ENCODE measurements around the gene CAMK2B.

CAMK2B gene

GRCh38 chr7:44242091-44242490, 83.3 kb downstream of the CAMK2B start:
- Histone ChIP-seq H3K4me1 (ENCODE audit: control insufficient read depth, low read length) (peaks cover 13% of the 10 kb centered on the region), H3F3A (ENCODE audit: control insufficient read depth, insufficient read depth) (no peaks in the 10 kb centered on the region), H3K36me3 (ENCODE audit: control insufficient read depth, low read length) (no peaks in the 10 kb centered on the region), H3K9me3 (ENCODE audit: control insufficient read depth, insufficient read depth, low read length) (no peaks in the 10 kb centered on the region), H3K27ac (ENCODE audit: low read depth, low read length) (no peak overlapping the region), H3K4me2 (ENCODE audit: low read length) (no peak overlapping the region), H3K4me3 (ENCODE audit: low read length) (no peak overlapping the region), H3K79me2 (ENCODE audit: control insufficient read depth, low read length) (no peaks in the 10 kb centered on the region), H3K27me3 (ENCODE audit: control insufficient read depth, low read length) (peaks cover 4% of the 10 kb centered on the region; the same call in 1 of the 2 replicates), H3K9me2 (replicated peaks; ENCODE audit: control insufficient read depth, low read length) (no peaks in the 10 kb centered on the region), H4K20me1 (ENCODE audit: control insufficient read depth, insufficient read depth, low read depth, low read length) (no peaks in the 10 kb centered on the region)
- TF ChIP-seq EZH2phosphoT487 (IDR thresholded peaks at IDR 0.05; ENCODE audit: borderline replicate concordance, low read length) (no peak), CTCF (IDR thresholded peaks at IDR 0.05; ENCODE audit: low read depth, low read length, poor library complexity, severe bottlenecking) (no peak)

- Histone ChIP-seq H3K27me3 (ENCODE audit: control insufficient read depth, low read length) (peaks cover 7% of the 10 kb centered on the region; the same call in 1 of the 2 replicates), H3K9me2 (replicated peaks; ENCODE audit: control insufficient read depth, low read length) (no peaks in the 10 kb centered on the region), H3K36me3 (ENCODE audit: control insufficient read depth, low read length) (no peaks in the 10 kb centered on the region), H3K4me2 (ENCODE audit: low read length) (peak overlapping the region; percentile 72), H3K27ac (ENCODE audit: low read depth, low read length) (no peak overlapping the region), H3K9me3 (ENCODE audit: control insufficient read depth, insufficient read depth, low read length) (no peaks in the 10 kb centered on the region), H3K79me2 (ENCODE audit: control insufficient read depth, low read length) (no peaks in the 10 kb centered on the region), H3F3A (ENCODE audit: control insufficient read depth, insufficient read depth) (no peaks in the 10 kb centered on the region), H3K4me3 (ENCODE audit: low read length) (peak overlapping the region; percentile 64), H4K20me1 (ENCODE audit: control insufficient read depth, insufficient read depth, low read depth, low read length) (no peaks in the 10 kb centered on the region), H3K4me1 (ENCODE audit: control insufficient read depth, low read length) (peaks cover 13% of the 10 kb centered on the region)
- TF ChIP-seq CTCF (IDR thresholded peaks at IDR 0.05; ENCODE audit: low read depth, low read length, poor library complexity, severe bottlenecking) (peak; percentile 97), EZH2phosphoT487 (IDR thresholded peaks at IDR 0.05; ENCODE audit: borderline replicate concordance, low read length) (no peak)
Observed at GRCh38 chr7:44240983-44241510, 84.3 kb downstream of the CAMK2B start.

GRCh38 chr7:44240376-44240775, 85.0 kb downstream of the CAMK2B start:
- no peaks in the 10 kb centered on the region for H3K9me2 ChIP-seq (replicated peaks; ENCODE audit: control insufficient read depth, low read length)
- H3K27me3 ChIP-seq (ENCODE audit: control insufficient read depth, low read length), result peaks cover 7% of the 10 kb centered on the region; the same call in 1 of the 2 replicates
- H3K4me2 ChIP-seq (ENCODE audit: low read length), result peak overlapping the region; percentile 72
- no peaks in the 10 kb centered on the region for H3K79me2 ChIP-seq (ENCODE audit: control insufficient read depth, low read length)
- no peaks in the 10 kb centered on the region for H4K20me1 ChIP-seq (ENCODE audit: control insufficient read depth, insufficient read depth, low read depth, low read length)
- peaks cover 13% of the 10 kb centered on the region for H3K4me1 ChIP-seq (ENCODE audit: control insufficient read depth, low read length)
- TF ChIP-seq EZH2phosphoT487 (IDR thresholded peaks at IDR 0.05; ENCODE audit: borderline replicate concordance, low read length), result no peak
- TF ChIP-seq CTCF (IDR thresholded peaks at IDR 0.05; ENCODE audit: low read depth, low read length, poor library complexity, severe bottlenecking), result no peak
- no peak overlapping the region for H3K27ac ChIP-seq (ENCODE audit: low read depth, low read length)
- no peak overlapping the region for H3K4me3 ChIP-seq (ENCODE audit: low read length)
- no peaks in the 10 kb centered on the region for H3K36me3 ChIP-seq (ENCODE audit: control insufficient read depth, low read length)
- no peaks in the 10 kb centered on the region for H3K9me3 ChIP-seq (ENCODE audit: control insufficient read depth, insufficient read depth, low read length)
- H3F3A ChIP-seq (ENCODE audit: control insufficient read depth, insufficient read depth), result no peaks in the 10 kb centered on the region
